ENCODE results near the gene BEX1.

GRCh38 chrX:103051260-103051789 is 12.6 kb downstream of the BEX1 start:
- TF ChIP-seq CTCF (IDR thresholded peaks at IDR 0.05) = no peak
- TF ChIP-seq POLR2A (IDR thresholded peaks at IDR 0.05) = no peak

Measured in uterus (tissue), 2 donors.